D341Med (cell line): ENCODE data around the gene TP53BP2.
"Not testable (repeated sequence)": the region's sequence is repeated elsewhere in the genome, so short reads cannot be mapped to it uniquely, and the experiment has no call there.

Experiments
- DNase-seq: peaks from one replicate; pipeline ENCODE4 v3.0.0; 2012; ENCODE audit warnings: low spot score

Gene TP53BP2

GRCh38 chr1:223845810-223846682, at the start of gene TP53BP2:
TSS of gene TP53BP2 (minus strand) at chr1:223845947. CDS start at chr1:223845680, 267 bp downstream.
- peak; percentile 100 for DNase-seq

- DNase-seq: not testable (repeated sequence)
Measured at GRCh38 chr1:223890494-223890893, 44.7 kb upstream of the TP53BP2 start.

GRCh38 chr1:223889319-223889718, 43.6 kb upstream of the TP53BP2 start:
- not testable (repeated sequence) for DNase-seq

GRCh38 chr1:223887747-223888418, 42.1 kb upstream of the TP53BP2 start:
- DNase-seq: no peak

- no peak for DNase-seq
Measured at GRCh38 chr1:223886516-223886921, 40.8 kb upstream of the TP53BP2 start.

- DNase-seq: no peak
Measured at GRCh38 chr1:223885614-223886013, 39.9 kb upstream of the TP53BP2 start.

- peak; percentile 48 for DNase-seq
Measured at GRCh38 chr1:223878598-223879325, 33.0 kb upstream of the TP53BP2 start.

- DNase-seq: no peak
Measured at GRCh38 chr1:223877804-223878203, 32.1 kb upstream of the TP53BP2 start.

- no peak for DNase-seq
Measured at GRCh38 chr1:223876590-223876989, 30.8 kb upstream of the TP53BP2 start.

GRCh38 chr1:223873044-223873443, 27.3 kb upstream of the TP53BP2 start:
- no peak for DNase-seq

GRCh38 chr1:223872308-223872901, 26.7 kb upstream of the TP53BP2 start:
- DNase-seq: no peak

GRCh38 chr1:223870617-223871574, 25.1 kb upstream of the TP53BP2 start:
- DNase-seq: no peak

GRCh38 chr1:223864599-223865368, 19.0 kb upstream of the TP53BP2 start:
- DNase-seq: not testable (repeated sequence)

GRCh38 chr1:223864084-223864483, 18.3 kb upstream of the TP53BP2 start:
- no peak for DNase-seq

- no peak for DNase-seq
Measured at GRCh38 chr1:223861904-223862303, 16.2 kb upstream of the TP53BP2 start.

GRCh38 chr1:223860051-223860622, 14.4 kb upstream of the TP53BP2 start:
- DNase-seq: no peak

GRCh38 chr1:223859058-223859457, 13.3 kb upstream of the TP53BP2 start:
- DNase-seq: no peak

GRCh38 chr1:223856386-223856785, 10.6 kb upstream of the TP53BP2 start:
- DNase-seq: no peak

- DNase-seq: no peak
Measured at GRCh38 chr1:223853748-223854147, 8.0 kb upstream of the TP53BP2 start.

- no peak for DNase-seq
Measured at GRCh38 chr1:223853275-223853674, 7.5 kb upstream of the TP53BP2 start.
